ENCODE results near the gene RNMT. TPM values are rescaled to one million over a fixed set of nuclear protein-coding genes. Genes with fewer than 3 reads are reported as not detected.
"Not testable (repeated sequence)": the region's sequence is repeated elsewhere in the genome, so short reads cannot be mapped to it uniquely, and the experiment has no call there.

RNMT gene
- total RNA-seq, 5 donors from 2014 or later (not counting 1 experiment from before 2014, with no cell fraction given): 36.4 to 88.4 (median 48.7) TPM

GRCh38 chr18:13751599-13751998 lies 25.1 kb downstream of the RNMT start:
- H3K4me3 ChIP-seq (ENCODE audit: control insufficient read depth in 1 of 2, extremely low read depth in 1 of 2, low read length in 1 of 2); H3K4me1 ChIP-seq (ENCODE audit: control insufficient read depth in 1 of 2, extremely low read depth in 1 of 2, insufficient read depth in 2 of 2, low read length in 2 of 2); ATAC-seq (replicated peaks in 1 of 4); H3K27ac ChIP-seq (ENCODE audit: low read length); H3K27me3 ChIP-seq (replicated peaks in 1 of 2; ENCODE audit: control insufficient read depth in 2 of 2, extremely low read depth in 1 of 2, insufficient read depth in 2 of 2, low read length in 1 of 2); H3K27me3 Mint-ChIP-seq; H3K9me3 ChIP-seq; H3K4me3 Mint-ChIP-seq; DNase-seq; H3K9me3 Mint-ChIP-seq; H3K4me1 Mint-ChIP-seq; CTCF ChIA-PET; POLR2A ChIA-PET; H3K27ac Mint-ChIP-seq: not testable (repeated sequence)
- no CpG with 5 or more reads among the region's 3 CpGs for WGBS (ENCODE audit: insufficient coverage)
- peaks cover 28 to 73% of the 10 kb centered on the region in 2 donors for H3K36me3 ChIP-seq (ENCODE audit: control insufficient read depth in 2 of 2, extremely low read depth in 1 of 2, insufficient read depth in 1 of 2, low read length in 1 of 2)
- H3K36me3 Mint-ChIP-seq: peaks cover 91% of the 10 kb centered on the region

- no peak overlapping the region for H3K4me3 Mint-ChIP-seq
- Histone ChIP-seq H3K27ac (ENCODE audit: low read length) (no peak overlapping the region), H3K4me3 (ENCODE audit: control insufficient read depth in 1 of 2, extremely low read depth in 1 of 2, low read length in 1 of 2) (no peak overlapping the region), H3K36me3 (ENCODE audit: control insufficient read depth in 2 of 2, extremely low read depth in 1 of 2, insufficient read depth in 1 of 2, low read length in 1 of 2) (peaks cover 10 to 70% of the 10 kb centered on the region in 2 donors), H3K9me3 (no peaks in the 10 kb centered on the region), H3K4me1 (ENCODE audit: control insufficient read depth in 1 of 2, extremely low read depth in 1 of 2, insufficient read depth in 2 of 2, low read length in 2 of 2) (no peaks in the 10 kb centered on the region), H3K27me3 (replicated peaks in 1 of 2; ENCODE audit: control insufficient read depth in 2 of 2, extremely low read depth in 1 of 2, insufficient read depth in 2 of 2, low read length in 1 of 2) (no peaks in the 10 kb centered on the region)
- ChIA-PET CTCF (no interaction called here), POLR2A (interaction anchor here in 1 of 2 donors (0.6 kb wide), 1 partner anchor 26 kb away, joined by 3 read pairs; no protein-coding TSS in a partner anchor)
- ATAC-seq (replicated peaks in 1 of 4) (peak in 1 of 4 experiments; percentile 24), DNase-seq (no peak)
- no peak overlapping the region for H3K27ac Mint-ChIP-seq
- peaks cover 88% of the 10 kb centered on the region for H3K36me3 Mint-ChIP-seq
- WGBS (ENCODE audit: insufficient coverage): no CpG with 5 or more reads among the region's 2 CpGs
- H3K27me3 Mint-ChIP-seq: no peaks in the 10 kb centered on the region
- H3K9me3 Mint-ChIP-seq: no peaks in the 10 kb centered on the region
- no peaks in the 10 kb centered on the region for H3K4me1 Mint-ChIP-seq
Measured at GRCh38 chr18:13756261-13756660, 29.8 kb downstream of the RNMT start.

- no peaks in the 10 kb centered on the region for H3K9me3 ChIP-seq
- no peak for ATAC-seq (replicated peaks in 1 of 4)
- no peaks in the 10 kb centered on the region for H3K27me3 Mint-ChIP-seq
Measured at GRCh38 chr18:13756671-13757070, 30.2 kb downstream of the RNMT start.

GRCh38 chr18:13758622-13759021 lies 32.1 kb downstream of the RNMT start:
- H3K36me3 ChIP-seq (ENCODE audit: control insufficient read depth in 2 of 2, extremely low read depth in 1 of 2, insufficient read depth in 1 of 2, low read length in 1 of 2): peaks cover 5 to 63% of the 10 kb centered on the region in 2 donors
- no CpG with 5 or more reads among the region's 1 CpG for WGBS (ENCODE audit: insufficient coverage)
- H3K4me1 ChIP-seq (ENCODE audit: control insufficient read depth in 1 of 2, extremely low read depth in 1 of 2, insufficient read depth in 2 of 2, low read length in 2 of 2): no peaks in the 10 kb centered on the region
- H3K36me3 Mint-ChIP-seq: peaks cover 93% of the 10 kb centered on the region
- H3K27ac ChIP-seq (ENCODE audit: low read length): no peak overlapping the region
- no peaks in the 10 kb centered on the region for H3K27me3 Mint-ChIP-seq
- H3K9me3 ChIP-seq: no peaks in the 10 kb centered on the region
- H3K27me3 ChIP-seq (replicated peaks in 1 of 2; ENCODE audit: control insufficient read depth in 2 of 2, extremely low read depth in 1 of 2, insufficient read depth in 2 of 2, low read length in 1 of 2): no peaks in the 10 kb centered on the region
- no peak overlapping the region for H3K4me3 Mint-ChIP-seq
- ATAC-seq (replicated peaks in 1 of 4): no peak
- no peaks in the 10 kb centered on the region for H3K4me1 Mint-ChIP-seq
- POLR2A ChIA-PET: interaction anchor here in 1 of 2 donors (0.6 kb wide), 1 partner anchor 40 kb away, joined by 3 read pairs; no protein-coding TSS in a partner anchor
- no peak for DNase-seq
- peaks cover 2 to 7% (median 6%) of the 10 kb centered on the region in 3 donors for H3K9me3 Mint-ChIP-seq
- no peak overlapping the region for H3K27ac Mint-ChIP-seq
- CTCF ChIA-PET: no interaction called here
- H3K4me3 ChIP-seq (ENCODE audit: control insufficient read depth in 1 of 2, extremely low read depth in 1 of 2, low read length in 1 of 2): no peak overlapping the region

More at GRCh38 chr18:13756671-13757070, 30.2 kb downstream of the RNMT start:
- no peaks in the 10 kb centered on the region for H3K27me3 ChIP-seq (replicated peaks in 1 of 2; ENCODE audit: control insufficient read depth in 2 of 2, extremely low read depth in 1 of 2, insufficient read depth in 2 of 2, low read length in 1 of 2)
- no peaks in the 10 kb centered on the region for H3K4me1 ChIP-seq (ENCODE audit: control insufficient read depth in 1 of 2, extremely low read depth in 1 of 2, insufficient read depth in 2 of 2, low read length in 2 of 2)
- H3K27ac ChIP-seq (ENCODE audit: low read length): no peak overlapping the region
- Mint-ChIP-seq H3K27ac (no peak overlapping the region), H3K4me1 (no peaks in the 10 kb centered on the region), H3K9me3 (no peaks in the 10 kb centered on the region), H3K36me3 (peaks cover 88% of the 10 kb centered on the region), H3K4me3 (no peak overlapping the region)
- CTCF ChIA-PET: no interaction called here
- POLR2A ChIA-PET: no interaction called here
- no peak for DNase-seq
- H3K4me3 ChIP-seq (ENCODE audit: control insufficient read depth in 1 of 2, extremely low read depth in 1 of 2, low read length in 1 of 2): no peak overlapping the region
- H3K36me3 ChIP-seq (ENCODE audit: control insufficient read depth in 2 of 2, extremely low read depth in 1 of 2, insufficient read depth in 1 of 2, low read length in 1 of 2): peaks cover 10 to 72% of the 10 kb centered on the region in 2 donors

GRCh38 chr18:13760047-13760446 lies 33.6 kb downstream of the RNMT start:
- H3K36me3 Mint-ChIP-seq: peaks cover 96% of the 10 kb centered on the region
- Histone ChIP-seq H3K27me3 (replicated peaks in 1 of 2; ENCODE audit: control insufficient read depth in 2 of 2, extremely low read depth in 1 of 2, insufficient read depth in 2 of 2, low read length in 1 of 2) (no peaks in the 10 kb centered on the region), H3K27ac (ENCODE audit: low read length) (no peak overlapping the region), H3K9me3 (peaks cover 3% of the 10 kb centered on the region), H3K4me1 (ENCODE audit: control insufficient read depth in 1 of 2, extremely low read depth in 1 of 2, insufficient read depth in 2 of 2, low read length in 2 of 2) (no peaks in the 10 kb centered on the region), H3K4me3 (ENCODE audit: control insufficient read depth in 1 of 2, extremely low read depth in 1 of 2, low read length in 1 of 2) (no peak overlapping the region), H3K36me3 (ENCODE audit: control insufficient read depth in 2 of 2, extremely low read depth in 1 of 2, insufficient read depth in 1 of 2, low read length in 1 of 2) (peaks cover 5 to 50% of the 10 kb centered on the region in 2 donors)
- no peaks in the 10 kb centered on the region for H3K27me3 Mint-ChIP-seq
- no peaks in the 10 kb centered on the region for H3K4me1 Mint-ChIP-seq
- POLR2A ChIA-PET: interaction anchor here in 1 of 2 donors (0.7 kb wide), 1 partner anchor 1089 kb away, joined by 3 read pairs; no protein-coding TSS in a partner anchor
- peaks cover 13 to 20% (median 19%) of the 10 kb centered on the region in 3 donors for H3K9me3 Mint-ChIP-seq
- ATAC-seq (replicated peaks in 1 of 4): no peak
- CTCF ChIA-PET: no interaction called here
- H3K27ac Mint-ChIP-seq: no peak overlapping the region
- H3K4me3 Mint-ChIP-seq: no peak overlapping the region
- DNase-seq: no peak

- no peak for ATAC-seq (replicated peaks in 1 of 4)
- no peaks in the 10 kb centered on the region for H3K4me1 Mint-ChIP-seq
- no peaks in the 10 kb centered on the region for H3K4me1 ChIP-seq (ENCODE audit: control insufficient read depth in 1 of 2, extremely low read depth in 1 of 2, insufficient read depth in 2 of 2, low read length in 2 of 2)
- peaks cover 0 to 24% of the 10 kb centered on the region in 2 donors for H3K36me3 ChIP-seq (ENCODE audit: control insufficient read depth in 2 of 2, extremely low read depth in 1 of 2, insufficient read depth in 1 of 2, low read length in 1 of 2)
- H3K4me3 ChIP-seq (ENCODE audit: control insufficient read depth in 1 of 2, extremely low read depth in 1 of 2, low read length in 1 of 2): no peak overlapping the region
- H3K27me3 Mint-ChIP-seq: no peaks in the 10 kb centered on the region
- DNase-seq: no peak
- no peak overlapping the region for H3K4me3 Mint-ChIP-seq
- H3K27me3 ChIP-seq (replicated peaks in 1 of 2; ENCODE audit: control insufficient read depth in 2 of 2, extremely low read depth in 1 of 2, insufficient read depth in 2 of 2, low read length in 1 of 2): no peaks in the 10 kb centered on the region
- no peak overlapping the region for H3K27ac Mint-ChIP-seq
- POLR2A ChIA-PET: no interaction called here
- H3K9me3 Mint-ChIP-seq: peaks cover 29 to 42% (median 38%) of the 10 kb centered on the region in 3 donors
- H3K36me3 Mint-ChIP-seq: peaks cover 72% of the 10 kb centered on the region
- 94% methylated on average over 2 of the region's 3 CpGs for WGBS (ENCODE audit: insufficient coverage)
- no peak overlapping the region for H3K27ac ChIP-seq (ENCODE audit: low read length)
- H3K9me3 ChIP-seq: peaks cover 6% of the 10 kb centered on the region
- CTCF ChIA-PET: no interaction called here
Measured at GRCh38 chr18:13762690-13763439, 36.4 kb downstream of the RNMT start.
